WTC11 (cell line): ENCODE results near the gene NUAK2. TPM values are rescaled to one million over a fixed set of nuclear protein-coding genes. Genes with fewer than 3 reads are reported as not detected.

Experiments used
- ATAC-seq: fragments of 200-7000 bp; cut with Tn5 transposase; 2 replicates; pipeline ENCODE4 v1.10.0; 2021; ENCODE audit warnings: mild to moderate bottlenecking, moderate library complexity
- CTCF ChIA-PET: fragments of 300-600 bp; sonication (Branson Sonifier 250); formaldehyde crosslinking; loops from one replicate; lab custom pipeline; 2021; ENCODE audit warnings: antibody characterized with exemption; lab: Charles Lee
- POLR2A ChIA-PET: fragments of 350-600 bp; sonication (Branson Sonifier 250); formaldehyde crosslinking; loops from one replicate; lab custom pipeline; 2021; ENCODE audit warnings: antibody characterized with exemption; lab: Charles Lee
- DNase-seq: peaks from one replicate; pipeline ENCODE4 v3.0.0; 2021; ENCODE audit warnings: low spot score
- H3K27ac Mint-ChIP-seq: 2 replicates; pipeline ENCODE4 v1.8.0; 2021; ENCODE audit warnings: mixed read lengths
- H3K27me3 Mint-ChIP-seq: 2 replicates; pipeline ENCODE4 v1.8.0; 2021; ENCODE audit warnings: low read depth, mild to moderate bottlenecking, moderate library complexity, mixed read lengths
- H3K36me3 Mint-ChIP-seq: 2 replicates; pipeline ENCODE4 v1.8.0; 2021; ENCODE audit warnings: mixed read lengths
- H3K4me1 Mint-ChIP-seq: 2 replicates; pipeline ENCODE4 v1.8.0; 2022; ENCODE audit warnings: mixed read lengths
- H3K4me3 Mint-ChIP-seq: 2 replicates; pipeline ENCODE4 v1.8.0; 2021; ENCODE audit warnings: mild to moderate bottlenecking, moderate library complexity, mixed read lengths
- H3K9me3 Mint-ChIP-seq: 2 replicates; pipeline ENCODE4 v1.8.0; 2021; ENCODE audit warnings: mixed read lengths
- ARID4B ChIP-seq: sonication (generic); formaldehyde crosslinking; IDR thresholded peaks from 2 replicates; pipeline ENCODE4 v1.8.0; 2023; ENCODE audit warnings: missing genetic modification reagents, mild to moderate bottlenecking, borderline replicate concordance
- ATF1 ChIP-seq: sonication (generic); formaldehyde crosslinking; IDR thresholded peaks from 2 replicates; pipeline ENCODE4 v1.8.1; 2023; ENCODE audit warnings: mild to moderate bottlenecking, moderate library complexity, missing genetic modification reagents
- ERG ChIP-seq: fragments of 250-450 bp; sonication (Bioruptor Pico); IDR thresholded peaks from 2 replicates; pipeline ENCODE4 v1.8.0; 2021; ENCODE audit warnings: mild to moderate bottlenecking
- NFATC4 ChIP-seq: fragments of 250-450 bp; sonication (Bioruptor Pico); IDR thresholded peaks from 2 replicates; pipeline ENCODE4 v1.9.0; 2021; ENCODE audit warnings: mild to moderate bottlenecking
- NFE2L1 ChIP-seq: sonication (generic); formaldehyde crosslinking; IDR thresholded peaks from 2 replicates; pipeline ENCODE4 v1.8.1; 2023; ENCODE audit warnings: missing genetic modification reagents
- PRRX2 ChIP-seq: fragments of 250-450 bp; sonication (Bioruptor Pico); IDR thresholded peaks from 2 replicates; pipeline ENCODE4 v1.8.0; 2021; ENCODE audit warnings: mild to moderate bottlenecking
- SMAD3 ChIP-seq: sonication (generic); formaldehyde crosslinking; IDR thresholded peaks from 2 replicates; pipeline ENCODE4 v1.8.0; 2022; ENCODE audit warnings: missing genetic modification reagents, mild to moderate bottlenecking, borderline replicate concordance
- SOX15 ChIP-seq: fragments of 250-450 bp; sonication (Bioruptor Pico); IDR thresholded peaks from 2 replicates; pipeline ENCODE4 v1.9.0; 2021; ENCODE audit warnings: mild to moderate bottlenecking
- TEAD1 ChIP-seq: sonication (generic); formaldehyde crosslinking; IDR thresholded peaks from 2 replicates; pipeline ENCODE4 v1.8.0; 2022; ENCODE audit warnings: mild to moderate bottlenecking, missing genetic modification reagents
- USF2 ChIP-seq: sonication (generic); formaldehyde crosslinking; IDR thresholded peaks from 2 replicates; pipeline ENCODE4 v1.8.1; 2023; ENCODE audit warnings: mild to moderate bottlenecking, missing genetic modification reagents, moderate library complexity
- ZBTB43 ChIP-seq: sonication (generic); formaldehyde crosslinking; IDR thresholded peaks from 2 replicates; pipeline ENCODE4 v1.8.1; 2023; ENCODE audit warnings: mild to moderate bottlenecking, missing genetic modification reagents
- ZNF121 ChIP-seq: sonication (generic); formaldehyde crosslinking; IDR thresholded peaks from 2 replicates; pipeline ENCODE4 v1.8.0; 2023; ENCODE audit warnings: missing genetic modification reagents
- ZNF232 ChIP-seq: sonication (generic); formaldehyde crosslinking; IDR thresholded peaks from 2 replicates; pipeline ENCODE4 v1.8.0; 2022; ENCODE audit warnings: mild to moderate bottlenecking, missing genetic modification reagents
- ZNF423 ChIP-seq: fragments of 250-450 bp; sonication (Bioruptor Pico); IDR thresholded peaks from 2 replicates; pipeline ENCODE4 v2.1.2; 2022; ENCODE audit warnings: mild to moderate bottlenecking, moderate library complexity
- total RNA-seq: library from RNA; stranded (reverse); gene quantifications from 3 replicates; pipeline ENCODE4 v1.2.3, GENCODE V29; 2021

NUAK2 gene
- total RNA-seq, 1 experiment from 2014 or later = 8.7 TPM

GRCh38 chr1:205346956-205347574, 25.5 kb upstream of the NUAK2 start (continued):
- no peak for TF ChIP-seq ARID4B
- TF ChIP-seq SOX15 = no peak
- TF ChIP-seq SMAD3 (CRISPR knock-in tag) = no peak
- TF ChIP-seq PRRX2 (CRISPR knock-in tag) = no peak
- no peak for TF ChIP-seq ATF1 (CRISPR knock-in tag)
- no peak for TF ChIP-seq ERG (CRISPR knock-in tag)
- no peak for TF ChIP-seq USF2 (CRISPR knock-in tag)
- TF ChIP-seq ZNF121 = no peak

- Mint-ChIP-seq H3K4me1 (peaks cover 48% of the 10 kb centered on the region), H3K36me3 (no peaks in the 10 kb centered on the region), H3K27ac (no peak overlapping the region), H3K4me3 (no peak overlapping the region), H3K9me3 (no peaks in the 10 kb centered on the region)
- ATAC-seq (no peak), DNase-seq (no peak)
- POLR2A ChIA-PET = no interaction called here
- CTCF ChIA-PET = interaction anchor here (1.0 to 3.3 kb wide), 5 partner anchors 8 to 183 kb away, joined by 3 to 20 read pairs (median 10); no protein-coding TSS in a partner anchor
- no peak for TF ChIP-seq ZBTB43
- no peak for TF ChIP-seq ZNF423 (CRISPR knock-in tag)
- no peak for TF ChIP-seq ZNF232 (CRISPR knock-in tag)
- TF ChIP-seq NFATC4 (CRISPR knock-in tag) = no peak
- TF ChIP-seq ARID4B = no peak
- TF ChIP-seq TEAD1 (CRISPR knock-in tag) = no peak
- TF ChIP-seq NFE2L1 (CRISPR knock-in tag) = no peak
- TF ChIP-seq, all 79 proteins: peak for 0
- peaks cover 54% of the 10 kb centered on the region for H3K27me3 Mint-ChIP-seq
Observed at GRCh38 chr1:205345761-205346160, 24.2 kb upstream of the NUAK2 start.
